ENCODE data around the gene PLXNB2. TPM values are rescaled to one million over a fixed set of nuclear protein-coding genes. Genes with fewer than 3 reads are reported as not detected.
"Not testable (repeated sequence)": the region's sequence is repeated elsewhere in the genome, so short reads cannot be mapped to it uniquely, and the experiment has no call there.

PLXNB2 gene
- total RNA-seq, 1 donor from 2014 or later = 8.9 TPM

DNA sequence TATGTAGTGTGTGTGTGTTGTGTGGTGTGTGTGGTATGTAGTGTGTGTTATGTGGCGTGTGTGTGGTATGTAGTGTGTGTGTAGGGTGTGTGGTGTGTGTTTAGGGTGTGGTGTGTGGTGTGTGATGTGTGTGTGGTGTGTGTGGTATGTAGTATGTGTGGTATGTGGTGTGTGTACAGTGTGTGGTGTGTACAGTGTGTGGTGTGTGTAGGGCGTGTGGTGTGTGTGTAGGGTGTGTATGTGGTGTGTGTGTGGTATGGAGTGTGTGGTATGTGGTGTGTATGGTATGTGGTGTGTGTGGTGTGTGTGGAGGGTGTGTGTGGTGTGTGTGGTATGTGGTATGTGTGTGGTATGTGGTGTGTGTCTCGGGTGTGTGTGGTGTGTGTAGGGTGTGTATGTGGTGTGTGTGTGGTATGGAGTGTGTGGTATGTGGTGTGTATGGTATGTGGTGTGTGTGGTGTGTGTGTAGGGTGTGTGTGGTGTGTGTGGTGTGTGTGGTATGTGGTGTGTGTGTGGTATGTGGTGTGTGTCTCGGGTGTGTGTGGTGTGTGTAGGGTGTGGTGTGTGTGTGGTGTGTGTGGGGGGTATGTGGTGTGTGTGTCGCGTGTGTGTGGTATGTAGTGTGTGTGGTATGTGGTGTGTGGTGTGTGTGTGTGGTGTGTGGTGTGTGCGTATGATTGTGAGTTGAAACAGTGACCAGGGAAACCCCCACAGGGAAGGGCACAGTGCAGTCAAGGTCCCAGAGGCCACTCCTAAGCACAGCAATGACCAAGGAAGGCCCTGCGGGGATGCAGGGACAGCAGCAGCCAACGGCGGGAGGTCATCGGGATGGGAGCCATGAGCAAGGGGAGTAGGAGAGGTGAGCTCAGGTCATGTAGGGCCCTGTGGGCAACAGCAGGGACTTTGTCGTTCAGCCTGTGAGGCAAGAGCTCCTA is 32.8 kb upstream of the PLXNB2 start:
- Mint-ChIP-seq H3K27ac (no peak overlapping the region), H3K4me3 (no peak overlapping the region), H3K36me3 (ENCODE audit: low read depth) (no peaks in the 10 kb centered on the region), H3K9me3 (no peaks in the 10 kb centered on the region), H3K27me3 (ENCODE audit: insufficient read depth) (peaks cover 2% of the 10 kb centered on the region), H3K4me1 (ENCODE audit: low read depth) (peaks cover 11% of the 10 kb centered on the region)
- intact Hi-C loops (cut with micrococcal nuclease) = loop anchor here (5.0 kb wide), 1 partner anchor 148 kb away; no protein-coding TSS in a partner anchor
- no peak for DNase-seq (ENCODE audit: low spot score)

DNA sequence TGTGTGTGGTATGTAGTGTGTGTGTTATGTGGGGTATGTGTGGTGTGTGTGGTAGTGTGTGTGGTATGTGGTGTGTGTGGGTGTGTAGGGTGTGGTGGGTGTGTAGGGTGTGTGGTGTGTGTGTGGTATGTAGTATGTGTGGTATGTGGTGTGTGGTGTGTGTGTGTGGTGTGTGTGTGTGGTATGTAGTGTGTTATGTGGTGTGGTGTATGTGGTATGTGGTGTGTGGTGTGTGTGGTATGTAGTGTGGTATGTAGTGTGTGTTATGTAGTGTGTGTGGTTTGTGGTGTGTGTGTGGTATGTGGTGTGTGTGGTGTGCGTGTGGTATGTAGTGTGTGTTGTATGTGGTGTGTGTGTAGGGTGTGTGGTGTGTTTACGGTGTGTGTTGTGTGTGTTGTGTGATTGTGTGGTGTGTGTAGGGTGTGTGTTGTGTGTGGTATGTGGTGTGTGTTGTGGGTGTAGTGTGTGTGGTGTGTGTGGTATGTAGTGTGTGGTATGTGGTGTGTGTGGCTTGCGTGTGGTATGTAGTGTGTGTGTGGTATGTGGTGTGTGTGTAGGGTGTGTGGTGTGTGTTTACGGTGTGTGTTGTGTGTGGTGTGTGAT is 31.5 kb upstream of the PLXNB2 start:
- Mint-ChIP-seq H3K4me1 (ENCODE audit: low read depth) (peaks cover 11% of the 10 kb centered on the region), H3K9me3 (no peaks in the 10 kb centered on the region), H3K27ac (no peak overlapping the region), H3K4me3 (no peak overlapping the region), H3K36me3 (ENCODE audit: low read depth) (no peaks in the 10 kb centered on the region), H3K27me3 (ENCODE audit: insufficient read depth) (peaks cover 2% of the 10 kb centered on the region)
- intact Hi-C loops (cut with micrococcal nuclease) = no loop called here
- DNase-seq (ENCODE audit: low spot score) = no peak

DNA sequence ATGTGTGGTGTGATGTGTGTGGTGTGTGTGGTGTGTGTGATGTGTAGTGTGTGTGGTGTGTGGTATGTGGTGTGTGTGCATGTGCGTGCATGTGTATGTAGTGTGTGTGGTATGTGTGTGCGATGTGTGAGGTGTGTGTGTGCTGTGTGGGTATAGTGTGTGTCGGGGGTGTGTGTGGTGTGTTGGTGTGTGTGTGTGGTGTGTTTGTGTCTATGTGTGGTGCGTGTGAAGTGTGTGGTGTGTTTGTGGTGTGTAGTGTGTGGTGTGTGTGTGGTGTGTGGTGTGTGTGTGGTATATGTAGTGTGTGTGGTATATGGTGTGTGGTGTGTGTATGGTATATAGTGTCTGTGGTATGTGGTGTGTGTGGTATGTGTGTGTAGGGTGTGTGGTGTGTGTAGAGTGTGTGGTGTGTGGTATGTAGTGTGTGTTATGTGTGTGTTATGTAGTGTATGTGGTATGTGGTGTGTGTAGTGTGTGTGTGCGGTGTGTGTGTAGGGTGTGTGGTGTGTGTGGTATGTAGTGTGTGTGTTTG is 30.7 kb upstream of the PLXNB2 start:
- no peaks in the 10 kb centered on the region for H3K9me3 Mint-ChIP-seq
- no peak overlapping the region for H3K27ac Mint-ChIP-seq
- H3K4me3 Mint-ChIP-seq = no peak overlapping the region
- intact Hi-C loops (cut with micrococcal nuclease) = no loop called here
- DNase-seq (ENCODE audit: low spot score) = no peak
- H3K36me3 Mint-ChIP-seq (ENCODE audit: low read depth) = no peaks in the 10 kb centered on the region
- H3K27me3 Mint-ChIP-seq (ENCODE audit: insufficient read depth) = peaks cover 2% of the 10 kb centered on the region
- peaks cover 11% of the 10 kb centered on the region for H3K4me1 Mint-ChIP-seq (ENCODE audit: low read depth)

DNA sequence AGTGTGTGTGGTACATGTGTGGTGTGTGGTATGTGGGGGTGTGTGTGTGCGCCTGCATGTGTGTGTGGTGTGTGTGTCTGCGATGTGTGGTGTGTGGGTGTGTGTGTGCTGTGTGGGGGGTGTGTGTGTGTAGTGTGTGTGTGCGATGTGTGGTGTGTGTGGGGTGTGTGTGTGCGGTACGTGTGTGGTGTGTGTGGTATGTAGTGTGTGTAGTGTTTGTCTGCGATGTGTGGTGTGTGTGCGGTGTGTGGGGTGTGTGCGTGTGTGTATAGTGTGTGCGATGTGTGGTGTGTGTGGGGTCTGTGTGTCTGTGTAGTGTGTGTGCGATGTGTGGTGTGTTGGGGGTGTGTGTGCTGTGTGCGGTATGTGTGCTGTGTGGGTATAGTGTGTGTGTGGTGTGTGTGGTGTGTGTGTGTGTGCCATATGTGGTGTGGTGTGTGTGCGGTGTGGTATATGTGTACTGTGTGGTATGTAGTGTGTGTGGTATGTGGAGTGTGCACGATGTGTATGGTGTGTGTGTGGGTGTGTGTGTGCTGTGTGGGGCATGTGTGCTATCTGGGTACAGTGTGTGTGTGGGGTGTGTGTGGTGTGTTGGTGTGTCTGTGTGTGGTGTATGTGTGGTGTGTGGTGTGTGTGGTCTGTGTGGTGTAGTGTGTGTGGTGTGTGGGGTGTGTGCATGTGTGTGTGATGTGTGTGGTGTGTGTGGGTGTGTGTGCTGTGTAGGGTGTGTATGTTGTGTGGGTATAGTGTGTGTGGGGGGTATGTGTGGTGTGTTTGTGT is 30.0 kb upstream of the PLXNB2 start:
- H3K36me3 Mint-ChIP-seq (ENCODE audit: low read depth) = no peaks in the 10 kb centered on the region
- H3K4me3 Mint-ChIP-seq = no peak overlapping the region
- H3K27me3 Mint-ChIP-seq (ENCODE audit: insufficient read depth) = peaks cover under 1% of the 10 kb centered on the region
- intact Hi-C loops (cut with micrococcal nuclease) = no loop called here
- H3K4me1 Mint-ChIP-seq (ENCODE audit: low read depth) = peaks cover 9% of the 10 kb centered on the region
- H3K27ac Mint-ChIP-seq = no peak overlapping the region
- no peak for DNase-seq (ENCODE audit: low spot score)
- no peaks in the 10 kb centered on the region for H3K9me3 Mint-ChIP-seq

DNA sequence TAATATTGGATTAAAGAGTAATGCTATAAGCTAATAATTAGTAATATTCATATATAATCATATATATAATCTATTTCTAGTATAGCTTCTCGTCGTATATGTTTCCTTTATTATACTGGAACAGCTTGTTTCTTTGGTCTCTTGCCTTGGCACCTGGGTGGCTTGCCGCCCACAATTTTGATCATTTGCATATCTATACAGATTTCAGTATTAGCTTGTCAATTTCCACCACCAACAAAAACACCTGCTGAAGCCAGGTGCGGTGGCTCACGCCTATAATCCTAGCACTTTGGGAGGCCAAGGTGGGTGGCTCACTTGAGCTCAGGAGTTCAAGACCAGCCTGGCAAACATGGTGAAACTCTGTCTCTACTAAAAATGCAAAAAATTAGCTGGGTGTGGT is 27.0 kb upstream of the PLXNB2 start:
- intact Hi-C loops (cut with micrococcal nuclease); H3K4me3 Mint-ChIP-seq; H3K36me3 Mint-ChIP-seq (ENCODE audit: low read depth); H3K4me1 Mint-ChIP-seq (ENCODE audit: low read depth); H3K27ac Mint-ChIP-seq; H3K9me3 Mint-ChIP-seq; DNase-seq (ENCODE audit: low spot score); H3K27me3 Mint-ChIP-seq (ENCODE audit: insufficient read depth): not testable (repeated sequence)

DNA sequence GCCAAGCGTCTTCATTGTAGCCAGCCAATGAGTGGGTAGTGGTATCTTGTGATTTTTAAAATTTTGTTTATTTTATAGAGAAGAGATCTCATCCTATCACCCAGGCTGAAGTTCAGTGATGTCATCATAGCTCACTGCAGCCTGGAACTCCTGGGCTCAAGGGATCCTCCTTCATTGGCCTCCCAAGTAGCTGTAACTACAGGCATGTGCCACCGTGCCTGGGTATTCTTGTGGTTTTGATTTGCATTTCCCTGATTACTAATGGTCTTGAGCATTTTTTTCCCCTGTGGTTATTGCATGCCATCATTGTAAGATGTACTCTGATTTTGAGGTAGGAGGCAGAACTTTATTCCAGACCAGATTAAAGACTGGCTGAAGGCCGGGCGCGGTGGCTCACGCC is 21.8 kb upstream of the PLXNB2 start:
- H3K4me1 Mint-ChIP-seq (ENCODE audit: low read depth) = peaks cover 7% of the 10 kb centered on the region
- intact Hi-C loops (cut with micrococcal nuclease) = loop anchor here (5.0 kb wide), 1 partner anchor 87 kb away; no protein-coding TSS in a partner anchor
- H3K4me3 Mint-ChIP-seq = no peak overlapping the region
- no peak for DNase-seq (ENCODE audit: low spot score)
- no peaks in the 10 kb centered on the region for H3K9me3 Mint-ChIP-seq
- H3K36me3 Mint-ChIP-seq (ENCODE audit: low read depth) = no peaks in the 10 kb centered on the region
- peaks cover 23% of the 10 kb centered on the region for H3K27me3 Mint-ChIP-seq (ENCODE audit: insufficient read depth)
- H3K27ac Mint-ChIP-seq = no peak overlapping the region

DNA sequence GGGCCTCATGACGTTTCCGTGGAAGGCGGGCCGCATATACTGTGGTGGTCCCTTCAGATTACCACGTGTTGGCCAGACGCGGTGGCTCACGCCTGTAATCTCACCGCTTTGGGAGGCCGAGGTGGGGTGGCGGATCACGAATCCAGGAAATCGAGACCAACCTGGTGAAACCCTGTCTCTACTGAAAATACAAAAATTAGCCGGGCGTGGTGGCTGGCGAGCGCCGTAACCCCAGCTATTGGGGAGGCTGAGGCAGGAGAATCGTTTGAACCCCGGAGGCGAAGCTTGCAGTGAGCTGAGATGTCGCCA is 20.2 kb upstream of the PLXNB2 start:
- H3K27me3 Mint-ChIP-seq (ENCODE audit: insufficient read depth) = peaks cover 24% of the 10 kb centered on the region
- H3K4me1 Mint-ChIP-seq (ENCODE audit: low read depth) = peaks cover 7% of the 10 kb centered on the region
- no peak for DNase-seq (ENCODE audit: low spot score)
- peak overlapping the region; percentile 82 for H3K4me3 Mint-ChIP-seq
- intact Hi-C loops (cut with micrococcal nuclease) = loop anchor here (2.0 to 5.0 kb wide), 2 partner anchors 15 to 85 kb away; partner anchors contain the start of gene PPP6R2
- no peaks in the 10 kb centered on the region for H3K36me3 Mint-ChIP-seq (ENCODE audit: low read depth)
- H3K27ac Mint-ChIP-seq = peak overlapping the region; percentile 78
- no peaks in the 10 kb centered on the region for H3K9me3 Mint-ChIP-seq

DNA sequence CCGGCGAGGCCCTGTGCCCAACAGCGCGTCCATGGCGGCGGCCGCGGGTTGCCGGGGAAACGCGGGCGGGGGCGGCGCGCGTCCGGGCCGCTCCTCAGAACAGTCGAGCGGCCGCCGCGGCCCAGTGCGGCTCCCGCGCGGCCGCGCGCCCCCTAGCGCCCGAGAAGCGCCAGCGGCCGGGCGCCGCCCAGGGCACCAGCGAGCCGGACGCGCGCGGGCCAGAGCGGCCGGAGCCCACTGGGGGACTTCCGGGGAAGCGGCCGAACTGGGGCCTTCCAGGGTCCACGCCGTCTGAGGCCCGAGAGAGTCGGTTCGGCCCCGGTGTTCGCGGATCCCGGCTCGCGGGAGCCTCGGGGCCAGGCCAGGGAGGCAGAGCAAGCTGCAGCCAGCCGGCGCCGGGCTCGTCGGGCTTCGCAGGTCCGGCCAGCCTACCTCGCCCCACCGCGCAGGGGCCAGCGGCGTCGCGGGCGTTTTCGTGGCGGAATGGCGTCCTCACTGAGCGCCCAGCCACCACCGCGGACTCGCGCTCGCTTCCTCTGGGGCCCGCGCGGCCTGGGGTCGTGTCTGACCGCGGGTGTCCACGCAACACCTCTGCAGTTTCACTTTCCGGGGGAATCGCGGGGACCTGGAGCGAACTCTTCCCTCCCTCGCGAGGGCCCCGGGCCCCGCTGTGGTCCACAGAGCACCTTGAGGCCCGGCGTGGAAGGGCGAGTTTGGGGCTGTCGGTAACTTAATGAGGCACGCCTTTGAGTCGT is 19.7 kb upstream of the PLXNB2 start, which contains the start of gene DENND6B:
DENND6B (minus strand) TSS at position 57 of the 755 bp plus-strand sequence; CDS start at position 33, 24 bp downstream.
- peak within 1 kb of the TSS; percentile 78 for H3K27ac Mint-ChIP-seq
- H3K4me1 Mint-ChIP-seq (ENCODE audit: low read depth) = peaks cover 7% of the 10 kb centered on the region
- H3K9me3 Mint-ChIP-seq = no peaks in the 10 kb centered on the region
- H3K4me3 Mint-ChIP-seq = peak within 1 kb of the TSS; percentile 86
- peak; percentile 68 for DNase-seq (ENCODE audit: low spot score)
- intact Hi-C loops (cut with micrococcal nuclease) = loop anchor here (1.0 to 5.0 kb wide), 3 partner anchors 16 to 85 kb away; partner anchors contain the start of genes MAPK11 and PPP6R2
- H3K36me3 Mint-ChIP-seq (ENCODE audit: low read depth) = no peaks in the 10 kb centered on the region
- H3K27me3 Mint-ChIP-seq (ENCODE audit: insufficient read depth) = peaks cover 21% of the 10 kb centered on the region

DNA sequence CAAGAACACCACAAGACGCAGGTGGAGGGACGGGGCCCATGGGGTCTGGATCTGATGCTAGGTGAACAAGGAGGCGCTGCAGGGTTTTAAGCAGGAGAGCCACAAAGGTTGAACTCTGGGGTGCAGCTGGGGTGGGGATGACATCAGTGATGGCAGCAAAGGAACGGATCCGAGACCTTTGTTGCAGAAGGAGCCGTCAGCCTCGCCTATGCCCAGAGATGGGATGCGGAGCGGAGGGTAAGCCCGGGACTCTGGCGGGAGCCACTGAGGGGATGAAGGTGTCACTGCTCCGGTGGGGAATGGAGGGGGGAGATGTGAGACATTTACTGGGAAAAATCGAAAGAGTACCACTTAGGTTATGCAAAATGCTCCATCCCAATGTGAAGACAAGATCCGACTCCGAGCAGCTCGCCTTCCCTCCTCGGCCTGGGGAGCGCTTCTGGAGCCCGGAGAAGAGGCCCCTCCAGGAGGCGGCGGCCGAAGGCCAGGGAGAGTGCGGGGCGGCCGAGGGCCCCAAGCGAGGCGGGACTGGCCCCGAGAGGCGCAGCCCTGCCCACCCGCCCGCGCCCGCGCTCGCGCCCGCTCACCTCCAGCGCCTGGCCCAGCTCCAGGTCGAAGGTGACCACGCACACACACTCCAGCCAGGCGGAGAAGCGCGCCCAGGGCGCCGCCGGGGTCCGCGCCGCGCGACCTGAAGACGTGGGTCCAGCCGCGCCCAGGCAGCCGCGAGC is 18.9 kb upstream of the PLXNB2 start:
- peaks cover 7% of the 10 kb centered on the region for H3K4me1 Mint-ChIP-seq (ENCODE audit: low read depth)
- intact Hi-C loops (cut with micrococcal nuclease) = loop anchor here (1.0 to 5.0 kb wide), 3 partner anchors 16 to 84 kb away; partner anchors contain the start of genes MAPK11 and PPP6R2
- no peaks in the 10 kb centered on the region for H3K36me3 Mint-ChIP-seq (ENCODE audit: low read depth)
- H3K4me3 Mint-ChIP-seq = peak overlapping the region; percentile 86
- H3K27ac Mint-ChIP-seq = peak overlapping the region; percentile 72
- peaks cover 21% of the 10 kb centered on the region for H3K27me3 Mint-ChIP-seq (ENCODE audit: insufficient read depth)
- DNase-seq (ENCODE audit: low spot score) = no peak
- no peaks in the 10 kb centered on the region for H3K9me3 Mint-ChIP-seq

DNA sequence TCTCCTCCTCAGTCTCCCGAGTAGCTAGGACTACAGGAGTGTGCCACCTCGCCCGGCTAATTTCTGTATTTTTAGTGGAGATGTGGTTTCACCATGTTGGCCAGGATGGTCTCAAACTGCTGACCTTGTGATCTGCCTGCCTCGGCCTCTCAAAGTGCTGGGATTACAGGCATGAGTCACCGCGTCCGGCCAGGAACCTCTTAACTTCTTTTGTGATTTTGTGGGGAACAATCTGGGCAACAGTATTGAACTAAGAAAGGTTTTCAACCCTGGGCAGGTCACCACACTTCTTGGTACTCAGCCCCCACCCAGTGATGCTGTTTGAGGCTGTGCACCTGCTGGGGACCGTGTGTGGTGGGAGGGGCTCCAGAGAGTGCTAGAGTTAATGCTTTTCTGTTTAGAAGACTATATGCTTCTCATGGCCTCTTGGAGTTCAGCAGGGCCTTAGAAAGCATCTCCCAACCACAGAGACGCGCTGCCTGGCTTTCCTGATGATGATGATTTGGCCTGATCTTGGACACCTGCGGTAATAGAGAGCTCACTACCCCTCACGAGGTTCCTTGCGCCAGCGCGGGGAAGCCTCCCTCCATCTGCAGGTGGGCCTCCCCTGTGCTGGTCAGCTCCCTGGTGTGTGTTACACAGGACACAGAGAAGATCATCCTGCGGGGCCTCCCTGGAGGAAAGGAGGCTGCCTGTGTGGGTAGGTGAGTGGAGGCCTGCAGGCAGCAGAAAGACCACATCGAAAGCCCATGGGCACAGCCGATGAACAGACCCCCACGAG is 18.2 kb upstream of the PLXNB2 start:
- peak overlapping the region; percentile 86 for H3K4me3 Mint-ChIP-seq
- DNase-seq (ENCODE audit: low spot score) = no peak
- intact Hi-C loops (cut with micrococcal nuclease) = loop anchor here (1.0 to 5.0 kb wide), 3 partner anchors 17 to 83 kb away; partner anchors contain the start of genes MAPK11 and PPP6R2
- peaks cover 15% of the 10 kb centered on the region for H3K27me3 Mint-ChIP-seq (ENCODE audit: insufficient read depth)
- peak overlapping the region; percentile 72 for H3K27ac Mint-ChIP-seq
- peaks cover 7% of the 10 kb centered on the region for H3K4me1 Mint-ChIP-seq (ENCODE audit: low read depth)
- H3K36me3 Mint-ChIP-seq (ENCODE audit: low read depth) = no peaks in the 10 kb centered on the region
- H3K9me3 Mint-ChIP-seq = no peaks in the 10 kb centered on the region

DNA sequence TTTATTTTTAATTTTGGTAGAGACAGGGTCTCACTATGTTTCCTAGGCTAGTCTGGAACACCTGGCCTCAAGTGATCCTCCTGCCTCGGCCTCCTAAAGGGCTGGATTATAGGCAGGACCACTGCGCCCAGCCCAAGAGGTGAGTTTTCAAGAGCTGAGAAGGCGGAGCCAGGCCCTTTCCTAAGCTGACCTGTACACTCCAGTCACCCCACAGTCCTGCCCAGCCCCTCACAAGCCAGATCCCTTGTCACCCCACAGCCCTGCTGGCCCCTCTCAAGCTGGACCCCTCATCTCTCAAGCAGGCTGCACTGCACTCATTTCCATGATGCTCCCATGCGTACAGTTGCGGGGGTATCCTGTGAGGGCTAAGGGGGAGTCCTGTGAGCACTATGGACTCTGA is 16.5 kb upstream of the PLXNB2 start:
- intact Hi-C loops (cut with micrococcal nuclease) = no loop called here
- Mint-ChIP-seq H3K27me3 (ENCODE audit: insufficient read depth) (peaks cover 17% of the 10 kb centered on the region), H3K4me1 (ENCODE audit: low read depth) (peaks cover 7% of the 10 kb centered on the region), H3K9me3 (no peaks in the 10 kb centered on the region), H3K4me3 (no peak overlapping the region), H3K27ac (no peak overlapping the region), H3K36me3 (ENCODE audit: low read depth) (no peaks in the 10 kb centered on the region)
- DNase-seq (ENCODE audit: low spot score) = no peak

Measured in activated T-helper 1 cell treated with anti-CD3 and anti-CD28 coated beads, Interleukin-12 subunit alpha, Interleukin-12 subunit beta, Interleukin-2, Interleukin-4 antibody, amounts not matched to agents 30 ng/mL and 10 ng/mL and 1 ng/mL, durations not matched to agents 14 hours and 24 hours and 36 hours (primary cell).